KOPT-K1 (cell line): ENCODE measurements around the gene KLF2.
"Not testable (repeated sequence)": the region's sequence is repeated elsewhere in the genome, so short reads cannot be mapped to it uniquely, and the experiment has no call there.

ENCODE experiments used
- H3K27ac ChIP-seq: fragments of 200-600 bp; sonication (generic); 2 replicates; pipeline ENCODE4 v1.5.1; 2016; ENCODE audit warnings: antibody characterized with exemption, mild to moderate bottlenecking, low read depth, low read length; ENCODE audit not compliant: poor library complexity, severe bottlenecking
- H3K36me3 ChIP-seq: fragments of 200-600 bp; sonication (generic); 2 replicates; pipeline ENCODE4 v1.5.1; 2017; ENCODE audit warnings: antibody characterized with exemption, mild to moderate bottlenecking, low read length, moderate library complexity; ENCODE audit not compliant: insufficient read depth
- H3K9me3 ChIP-seq: fragments of 200-600 bp; sonication (generic); 2 replicates; pipeline ENCODE4 v1.5.1; 2017; ENCODE audit warnings: antibody characterized with exemption, low read length, mild to moderate bottlenecking; ENCODE audit not compliant: insufficient read depth, poor library complexity, severe bottlenecking

The KLF2 gene

GRCh38 chr19:16298334-16298733 lies 26.3 kb upstream of the KLF2 start:
- Histone ChIP-seq H3K27ac (no peak overlapping the region), H3K9me3 (no peaks in the 10 kb centered on the region), H3K36me3 (no peaks in the 10 kb centered on the region)

GRCh38 chr19:16301999-16302694 lies 22.5 kb upstream of the KLF2 start:
- no peaks in the 10 kb centered on the region for H3K36me3 ChIP-seq
- H3K27ac ChIP-seq = no peak overlapping the region
- H3K9me3 ChIP-seq = no peaks in the 10 kb centered on the region

DNA sequence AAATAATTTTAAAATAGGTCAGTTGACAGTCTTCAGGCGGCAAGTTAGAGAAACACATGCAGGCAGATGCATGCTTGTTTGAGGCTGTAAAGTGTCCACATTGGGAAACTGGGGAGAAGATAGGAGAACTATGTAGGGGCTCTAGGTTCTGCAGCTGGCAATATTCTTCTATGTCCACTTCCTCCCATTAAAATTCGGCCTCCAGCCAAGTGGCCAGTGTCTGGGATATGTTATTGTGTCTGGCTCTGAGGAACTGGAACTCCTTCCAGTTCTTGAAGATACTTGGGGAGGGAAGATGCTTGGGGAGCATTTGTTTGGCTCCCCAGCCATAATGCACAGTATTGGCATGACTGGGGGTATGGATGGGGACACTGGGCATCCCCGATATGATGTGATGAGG lies 20.9 kb upstream of the KLF2 start:
- no peak overlapping the region for H3K27ac ChIP-seq
- H3K36me3 ChIP-seq = no peaks in the 10 kb centered on the region
- H3K9me3 ChIP-seq = no peaks in the 10 kb centered on the region

- H3K36me3 ChIP-seq, H3K9me3 ChIP-seq, H3K27ac ChIP-seq: not testable (repeated sequence)
These were observed 20.1 kb upstream of the KLF2 start for GRCh38 chr19:16304511-16304910.

DNA sequence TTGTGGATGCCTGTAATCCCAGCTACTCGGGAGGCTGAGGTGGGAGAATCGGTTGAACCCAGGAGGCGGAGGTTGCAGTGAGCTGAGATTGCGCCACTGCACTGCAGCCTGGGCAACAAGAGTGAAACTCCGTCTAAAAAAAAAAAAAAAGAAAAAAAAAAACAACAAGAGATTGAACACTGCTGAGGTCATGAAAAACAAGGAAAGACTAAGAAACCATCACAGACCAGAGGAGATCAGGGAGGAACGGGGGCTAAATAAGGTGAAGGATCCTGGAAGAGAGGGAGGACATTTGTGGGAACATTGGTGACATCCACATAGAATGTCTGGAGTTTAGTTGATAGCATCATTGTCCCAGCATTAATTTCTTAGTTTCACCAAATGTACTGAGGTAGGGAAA lies 19.6 kb upstream of the KLF2 start:
- H3K36me3 ChIP-seq, H3K27ac ChIP-seq, H3K9me3 ChIP-seq: not testable (repeated sequence)

GRCh38 chr19:16306728-16307402 lies 17.8 kb upstream of the KLF2 start:
- no peak overlapping the region for H3K27ac ChIP-seq

DNA sequence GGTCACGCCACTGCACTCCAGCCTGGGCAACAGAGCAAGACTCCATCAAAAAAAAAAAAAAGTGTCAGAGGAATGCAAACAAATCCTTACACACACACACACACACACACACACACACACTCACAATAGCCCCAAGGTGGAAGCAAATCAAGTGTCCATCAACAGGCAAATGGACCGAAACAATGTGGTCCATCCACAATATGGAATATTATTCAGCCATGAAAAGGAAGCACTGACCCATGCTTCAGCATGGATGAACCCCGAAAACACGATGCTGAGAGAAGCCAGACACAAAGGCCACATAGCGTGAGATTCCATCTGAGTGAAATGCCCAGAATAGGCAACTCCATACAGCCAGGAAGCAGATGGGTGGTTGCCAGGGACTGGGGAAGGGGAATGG lies 16.5 kb upstream of the KLF2 start:
- Histone ChIP-seq H3K9me3 (no peaks in the 10 kb centered on the region), H3K27ac (no peak overlapping the region), H3K36me3 (no peaks in the 10 kb centered on the region)

More at GRCh38 chr19:16306728-16307402, 17.8 kb upstream of the KLF2 start:
- Histone ChIP-seq H3K9me3 (no peaks in the 10 kb centered on the region), H3K36me3 (no peaks in the 10 kb centered on the region)

GRCh38 chr19:16309643-16310042 lies 15.0 kb upstream of the KLF2 start:
- Histone ChIP-seq H3K36me3 (no peaks in the 10 kb centered on the region), H3K27ac (no peak overlapping the region), H3K9me3 (no peaks in the 10 kb centered on the region)

DNA sequence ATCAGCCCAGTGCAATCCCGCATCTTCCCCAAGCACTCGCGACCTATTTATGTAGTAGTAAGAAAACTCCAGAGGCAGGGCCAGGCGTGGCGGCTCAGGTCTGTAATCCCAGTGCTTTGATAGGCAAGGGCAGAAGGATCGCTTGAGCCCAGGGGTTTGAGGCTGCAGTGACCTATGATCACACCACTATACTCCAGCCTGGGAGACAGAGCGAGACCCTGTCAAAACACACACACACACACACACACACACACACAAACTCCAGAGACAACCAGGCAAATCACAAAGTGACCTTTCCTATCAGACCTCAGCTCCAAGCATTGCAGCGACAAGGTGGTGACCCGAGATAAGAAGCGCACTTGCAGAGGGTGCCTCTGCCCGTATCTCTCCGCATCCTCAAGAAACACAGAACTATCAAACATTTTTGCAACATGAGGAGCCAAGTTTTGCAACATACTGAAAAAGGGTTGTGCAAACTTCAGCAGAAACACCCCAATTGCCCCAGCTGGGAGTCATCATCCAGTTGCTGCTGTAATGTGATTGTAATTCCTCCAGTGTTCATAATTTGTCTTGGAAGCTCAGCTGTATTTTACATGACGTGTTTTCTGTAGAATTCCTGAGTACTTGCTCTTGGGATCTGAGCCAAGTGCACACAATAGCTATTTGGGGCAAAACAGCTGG lies 8.7 kb upstream of the KLF2 start:
- H3K27ac ChIP-seq = no peak overlapping the region
- H3K9me3 ChIP-seq = no peaks in the 10 kb centered on the region
- no peaks in the 10 kb centered on the region for H3K36me3 ChIP-seq

- Histone ChIP-seq H3K36me3 (no peaks in the 10 kb centered on the region), H3K27ac (no peak overlapping the region), H3K9me3 (no peaks in the 10 kb centered on the region)
These were observed 8.1 kb upstream of the KLF2 start for GRCh38 chr19:16316506-16316882.

GRCh38 chr19:16319481-16319880 lies 5.1 kb upstream of the KLF2 start:
- no peaks in the 10 kb centered on the region for H3K36me3 ChIP-seq

DNA sequence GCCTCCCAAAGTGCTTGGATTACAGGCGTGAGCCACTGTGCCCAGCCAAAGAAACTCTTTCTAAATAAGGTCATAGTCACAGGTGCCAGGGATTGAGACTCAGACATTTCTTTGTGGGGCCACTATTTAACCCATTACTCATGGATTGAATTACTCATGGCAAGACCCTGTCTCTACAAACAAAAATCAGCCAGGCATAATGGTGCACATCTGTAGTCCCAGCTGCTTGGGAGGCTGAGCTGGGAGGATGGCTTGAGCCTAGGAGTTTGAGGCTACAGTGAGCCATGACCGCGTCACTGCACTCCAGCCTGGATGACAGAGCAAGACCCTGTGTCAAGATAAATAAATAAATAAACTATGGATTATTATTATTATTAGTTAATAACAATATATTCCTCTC lies 3.6 kb upstream of the KLF2 start:
- no peaks in the 10 kb centered on the region for H3K9me3 ChIP-seq

More at GRCh38 chr19:16319481-16319880, 5.1 kb upstream of the KLF2 start:
- Histone ChIP-seq H3K27ac (no peak overlapping the region), H3K9me3 (no peaks in the 10 kb centered on the region)

GRCh38 chr19:16325161-16325527 lies 518 bp downstream of the KLF2 start:
- Histone ChIP-seq H3K36me3 (no peaks in the 10 kb centered on the region), H3K27ac (peak overlapping the region; percentile 0), H3K9me3 (no peaks in the 10 kb centered on the region)

More for the DNA sequence above, 3.6 kb upstream of the KLF2 start:
- Histone ChIP-seq H3K27ac (no peak overlapping the region), H3K36me3 (no peaks in the 10 kb centered on the region)

- peak overlapping the region; percentile 5 for H3K27ac ChIP-seq
These were observed 1.2 kb downstream of the KLF2 start for GRCh38 chr19:16325641-16326400.

More at GRCh38 chr19:16325641-16326400, 1.2 kb downstream of the KLF2 start:
- Histone ChIP-seq H3K36me3 (no peaks in the 10 kb centered on the region), H3K9me3 (no peaks in the 10 kb centered on the region)
